Dermis microvascular lymphatic vessel endothelial cell (primary cell): Measurements from ENCODE around the gene ANKRD35. TPM values are rescaled to one million over a fixed set of nuclear protein-coding genes. Genes with fewer than 3 reads are reported as not detected.
"Not testable (repeated sequence)": the region's sequence is repeated elsewhere in the genome, so short reads cannot be mapped to it uniquely, and the experiment has no call there.

ENCODE experiments used
- DNase-seq, 2 donors: peaks; one replicate each; pipeline versions ENCODE4 v3.0.0 to v3.0.0-alpha.2; 2010; ENCODE audit warnings: low read depth in 2 of 2
- total RNA-seq: library from RNA; depleted of rRNA; stranded (reverse); fragments of >200 nt; gene quantifications from 2 replicates; pipeline ENCODE4 v1.2.1, GENCODE V29; 2014

The ANKRD35 gene
- total RNA-seq, 1 donor from 2014 or later: under 0.01 TPM

GRCh38 chr1:145858238-145858900, 27.3 kb downstream of the ANKRD35 start:
- no peak for DNase-seq

- no peak for DNase-seq
Measured at GRCh38 chr1:145857170-145857569, 28.5 kb downstream of the ANKRD35 start.

- peak in 1 of 2 donors; percentile 16 for DNase-seq
Measured at GRCh38 chr1:145855426-145855948, 30.2 kb downstream of the ANKRD35 start.

- DNase-seq: peak in 1 of 2 donors; percentile 14
Measured at GRCh38 chr1:145849356-145850160, 36.1 kb downstream of the ANKRD35 start.

GRCh38 chr1:145847827-145848226, 37.8 kb downstream of the ANKRD35 start:
- no peak for DNase-seq

GRCh38 chr1:145846201-145846612, 39.5 kb downstream of the ANKRD35 start:
- peak in 1 of 2 donors; percentile 46 for DNase-seq

GRCh38 chr1:145845514-145846161, 40.0 kb downstream of the ANKRD35 start, which contains the start of gene NUDT17:
NUDT17 (plus strand) TSS chr1:145845630; CDS start chr1:145845641, 11 bp downstream.
- DNase-seq: peak; percentile 45 to 79

GRCh38 chr1:145845144-145845513, 40.5 kb downstream of the ANKRD35 start:
- no peak for DNase-seq

GRCh38 chr1:145843031-145843430, 42.6 kb downstream of the ANKRD35 start:
- no peak for DNase-seq

- DNase-seq: no peak
Measured at GRCh38 chr1:145837656-145838055, 48.0 kb downstream of the ANKRD35 start.

GRCh38 chr1:145830810-145831209, 54.9 kb downstream of the ANKRD35 start:
- not testable (repeated sequence) for DNase-seq

GRCh38 chr1:145828367-145829026, 57.2 kb downstream of the ANKRD35 start:
- no peak for DNase-seq

GRCh38 chr1:145827966-145828365, 57.7 kb downstream of the ANKRD35 start:
- peak; percentile 24 to 33 for DNase-seq

GRCh38 chr1:145826030-145826429, 59.6 kb downstream of the ANKRD35 start:
- DNase-seq: no peak

- peak in 1 of 2 donors; percentile 7 for DNase-seq
Measured at GRCh38 chr1:145824499-145824842, 61.2 kb downstream of the ANKRD35 start.

GRCh38 chr1:145823565-145824498, 61.8 kb downstream of the ANKRD35 start, which contains the start of the genes POLR3C and RNF115:
POLR3C (plus strand) TSS chr1:145824200; CDS start chr1:145825777, 1,577 bp downstream.
RNF115 (minus strand) TSS chr1:145824095; CDS start chr1:145823873, 222 bp downstream.
- peak; percentile 55 to 94 for DNase-seq

- not testable (repeated sequence) for DNase-seq
Measured at GRCh38 chr1:145822779-145823331, 62.8 kb downstream of the ANKRD35 start.

GRCh38 chr1:145818095-145818494, 67.6 kb downstream of the ANKRD35 start:
- DNase-seq: peak in 1 of 2 donors; percentile 36
